ENCODE data around the gene VRK2. TPM values are rescaled to one million over a fixed set of nuclear protein-coding genes. Genes with fewer than 3 reads are reported as not detected.

Gene VRK2
- total RNA-seq, 1 donor from 2014 or later: 25.3 TPM

DNA sequence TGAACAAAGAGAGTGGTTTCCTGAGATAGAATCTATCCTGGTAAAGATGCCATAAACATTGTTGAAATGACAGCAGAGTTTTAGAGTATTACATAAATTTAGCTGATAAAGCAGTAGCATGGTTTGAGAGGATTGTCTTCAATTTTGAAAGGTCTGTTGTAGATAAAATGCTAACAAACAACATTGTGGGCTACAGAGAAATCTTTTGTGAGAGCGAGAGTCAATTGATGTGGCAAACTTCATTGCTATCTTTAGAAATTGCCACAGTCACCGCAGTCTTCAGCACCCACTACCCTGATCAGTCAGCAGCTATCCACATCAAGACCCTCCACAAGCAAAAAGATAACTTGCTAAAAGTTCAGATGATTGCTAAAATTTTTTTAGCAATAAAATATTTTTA lies 17.5 kb downstream of the VRK2 start:
- no peak overlapping the region for H3K4me3 ChIP-seq (ENCODE audit: low read depth, low read length)
- DNase-seq (ENCODE audit: low read depth): no peak
- TF ChIP-seq, protein P1, sequence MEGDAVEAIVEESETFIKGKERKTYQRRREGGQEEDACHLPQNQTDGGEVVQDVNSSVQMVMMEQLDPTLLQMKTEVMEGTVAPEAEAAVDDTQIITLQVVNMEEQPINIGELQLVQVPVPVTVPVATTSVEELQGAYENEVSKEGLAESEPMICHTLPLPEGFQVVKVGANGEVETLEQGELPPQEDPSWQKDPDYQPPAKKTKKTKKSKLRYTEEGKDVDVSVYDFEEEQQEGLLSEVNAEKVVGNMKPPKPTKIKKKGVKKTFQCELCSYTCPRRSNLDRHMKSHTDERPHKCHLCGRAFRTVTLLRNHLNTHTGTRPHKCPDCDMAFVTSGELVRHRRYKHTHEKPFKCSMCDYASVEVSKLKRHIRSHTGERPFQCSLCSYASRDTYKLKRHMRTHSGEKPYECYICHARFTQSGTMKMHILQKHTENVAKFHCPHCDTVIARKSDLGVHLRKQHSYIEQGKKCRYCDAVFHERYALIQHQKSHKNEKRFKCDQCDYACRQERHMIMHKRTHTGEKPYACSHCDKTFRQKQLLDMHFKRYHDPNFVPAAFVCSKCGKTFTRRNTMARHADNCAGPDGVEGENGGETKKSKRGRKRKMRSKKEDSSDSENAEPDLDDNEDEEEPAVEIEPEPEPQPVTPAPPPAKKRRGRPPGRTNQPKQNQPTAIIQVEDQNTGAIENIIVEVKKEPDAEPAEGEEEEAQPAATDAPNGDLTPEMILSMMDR (conservative IDR thresholded peaks at IDR 0.05; ENCODE audit: low read depth, low read length): no peak

DNA sequence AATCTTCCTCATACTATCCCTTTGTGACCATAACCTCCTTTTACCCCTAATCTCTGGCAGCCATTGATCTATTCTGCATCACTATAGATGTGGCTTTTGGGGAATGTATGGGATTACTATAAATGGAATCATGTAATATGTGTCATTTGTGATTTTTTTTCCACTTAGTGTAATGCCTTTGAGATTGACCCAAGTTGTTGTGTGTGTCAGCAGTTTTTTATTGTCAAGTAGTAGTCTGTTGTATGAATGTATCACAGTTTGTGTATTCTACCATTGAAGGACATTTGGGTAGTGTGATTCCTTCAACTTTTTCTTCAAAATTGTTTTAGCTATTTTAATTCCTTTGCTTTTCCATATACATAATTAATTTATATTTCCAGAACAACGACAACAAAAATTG lies 18.6 kb downstream of the VRK2 start:
- no peak overlapping the region for H3K4me3 ChIP-seq (ENCODE audit: low read depth, low read length)
- TF ChIP-seq, protein P1 (conservative IDR thresholded peaks at IDR 0.05; ENCODE audit: low read depth, low read length): no peak
- DNase-seq (ENCODE audit: low read depth): no peak

DNA sequence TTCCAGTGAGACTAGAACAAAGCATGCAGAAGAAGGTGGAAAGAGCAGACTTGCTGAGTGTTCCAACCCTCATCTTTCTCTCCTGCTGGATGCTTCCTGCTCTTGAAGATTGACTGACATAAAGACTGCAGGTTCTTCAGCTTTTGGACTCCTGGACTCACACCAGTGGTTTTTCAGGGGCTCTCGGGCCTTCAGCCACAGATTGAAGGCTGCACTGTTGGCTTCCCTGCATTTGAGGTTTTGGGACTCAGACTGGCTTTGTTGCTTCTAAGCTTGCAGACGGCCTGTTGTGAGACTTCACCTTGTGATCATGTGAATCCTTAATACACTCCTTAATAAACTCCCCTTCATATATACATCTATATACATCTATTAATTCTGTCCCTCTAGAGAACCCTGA lies 20.4 kb downstream of the VRK2 start:
- no peak overlapping the region for H3K4me3 ChIP-seq (ENCODE audit: low read depth, low read length)
- no peak for DNase-seq (ENCODE audit: low read depth)
- TF ChIP-seq, protein P1 (conservative IDR thresholded peaks at IDR 0.05; ENCODE audit: low read depth, low read length): no peak

DNA sequence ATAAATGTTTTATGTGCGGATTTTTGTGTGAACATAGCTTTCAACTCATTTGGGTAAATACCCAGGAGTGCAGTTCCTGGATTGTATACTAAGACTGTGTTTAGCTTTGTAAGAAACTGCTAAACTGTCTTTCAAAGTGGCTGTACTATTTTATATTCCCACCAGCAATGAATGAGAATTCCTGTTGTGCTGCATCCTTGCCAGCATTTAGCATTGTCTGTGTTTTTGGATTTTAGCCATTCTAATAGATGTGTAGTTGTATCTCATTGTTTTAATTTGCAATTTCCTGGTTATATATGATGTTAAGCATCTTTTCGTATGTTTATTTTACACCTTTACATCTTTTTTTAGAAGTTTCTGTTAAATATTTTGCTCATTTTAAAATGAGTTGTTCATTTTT lies 24.2 kb downstream of the VRK2 start:
- TF ChIP-seq, protein P1 (conservative IDR thresholded peaks at IDR 0.05; ENCODE audit: low read depth, low read length): no peak
- H3K4me3 ChIP-seq (ENCODE audit: low read depth, low read length): no peak overlapping the region
- DNase-seq (ENCODE audit: low read depth): no peak

DNA sequence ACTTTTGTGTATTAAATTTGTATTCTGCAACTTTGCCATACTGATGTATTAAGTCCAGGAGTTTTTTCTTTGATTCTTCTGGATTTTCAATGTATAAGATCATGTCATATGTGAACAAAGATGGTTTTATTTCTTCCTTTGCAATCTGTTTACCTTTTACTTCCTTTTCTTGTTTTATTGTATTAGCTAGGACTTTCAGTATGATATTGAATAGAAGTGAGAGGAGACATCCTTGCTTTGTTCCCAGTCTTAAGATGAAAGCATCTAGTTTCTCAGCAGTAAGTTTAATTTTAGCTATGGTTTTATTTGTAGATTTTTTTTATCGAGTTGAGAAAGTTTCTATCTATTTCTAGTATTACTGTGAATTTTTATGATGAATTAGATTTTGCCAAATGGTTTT lies 25.5 kb downstream of the VRK2 start:
- H3K4me3 ChIP-seq (ENCODE audit: low read depth, low read length): no peak overlapping the region
- no peak for DNase-seq (ENCODE audit: low read depth)
- TF ChIP-seq, protein P1 (conservative IDR thresholded peaks at IDR 0.05; ENCODE audit: low read depth, low read length): no peak

DNA sequence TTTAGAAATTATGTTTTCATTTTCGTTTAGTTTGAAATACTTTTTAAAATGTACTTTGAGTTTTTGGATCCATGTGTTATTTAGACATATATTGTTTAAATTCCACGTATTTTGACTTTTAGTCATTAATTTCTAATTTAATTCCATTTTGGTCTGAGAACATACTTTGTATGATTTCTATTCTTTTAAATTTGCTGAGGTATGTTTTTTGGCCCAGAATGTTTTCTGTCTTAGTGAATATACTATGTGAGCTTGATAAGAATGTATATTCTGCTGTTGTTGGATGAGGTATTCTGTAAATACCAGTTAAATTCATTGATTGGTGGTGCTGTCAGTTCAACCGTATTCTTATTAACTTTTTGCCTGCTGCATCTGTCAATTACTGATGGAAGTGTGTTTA lies 26.4 kb downstream of the VRK2 start:
- no peak overlapping the region for H3K4me3 ChIP-seq (ENCODE audit: low read depth, low read length)
- no peak for DNase-seq (ENCODE audit: low read depth)
- TF ChIP-seq, protein P1 (conservative IDR thresholded peaks at IDR 0.05; ENCODE audit: low read depth, low read length): no peak

DNA sequence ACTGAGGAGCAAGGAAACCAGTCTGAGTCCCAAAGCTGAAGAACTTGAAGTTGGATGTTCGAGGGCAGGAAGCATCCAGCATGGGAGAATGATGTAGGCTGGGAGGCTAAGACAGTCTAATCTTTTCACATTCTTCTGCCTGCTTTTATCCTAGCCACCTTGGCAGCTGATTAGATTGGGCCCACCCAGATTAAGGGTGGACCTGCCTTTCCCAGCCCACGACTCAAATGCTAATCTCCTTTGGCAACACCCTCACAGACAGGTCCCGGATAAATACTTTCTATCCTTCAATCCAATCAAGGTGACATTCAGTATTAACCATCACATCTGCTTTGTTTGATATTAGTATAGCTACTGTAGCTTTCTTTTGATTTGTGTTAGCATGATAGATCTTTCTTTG lies 27.1 kb downstream of the VRK2 start:
- no peak for DNase-seq (ENCODE audit: low read depth)
- TF ChIP-seq, protein P1 (conservative IDR thresholded peaks at IDR 0.05; ENCODE audit: low read depth, low read length): no peak
- H3K4me3 ChIP-seq (ENCODE audit: low read depth, low read length): no peak overlapping the region
